ENCODE measurements around the gene CPLX3. TPM values are rescaled to one million over a fixed set of nuclear protein-coding genes. Genes with fewer than 3 reads are reported as not detected.

Gene CPLX3
- total and polyA plus RNA-seq, 2 of the 8 experiments (the other 6 are each of a cell fraction or from before 2014, with no cell fraction given), result 0.17 TPM; not detected in 1

DNA sequence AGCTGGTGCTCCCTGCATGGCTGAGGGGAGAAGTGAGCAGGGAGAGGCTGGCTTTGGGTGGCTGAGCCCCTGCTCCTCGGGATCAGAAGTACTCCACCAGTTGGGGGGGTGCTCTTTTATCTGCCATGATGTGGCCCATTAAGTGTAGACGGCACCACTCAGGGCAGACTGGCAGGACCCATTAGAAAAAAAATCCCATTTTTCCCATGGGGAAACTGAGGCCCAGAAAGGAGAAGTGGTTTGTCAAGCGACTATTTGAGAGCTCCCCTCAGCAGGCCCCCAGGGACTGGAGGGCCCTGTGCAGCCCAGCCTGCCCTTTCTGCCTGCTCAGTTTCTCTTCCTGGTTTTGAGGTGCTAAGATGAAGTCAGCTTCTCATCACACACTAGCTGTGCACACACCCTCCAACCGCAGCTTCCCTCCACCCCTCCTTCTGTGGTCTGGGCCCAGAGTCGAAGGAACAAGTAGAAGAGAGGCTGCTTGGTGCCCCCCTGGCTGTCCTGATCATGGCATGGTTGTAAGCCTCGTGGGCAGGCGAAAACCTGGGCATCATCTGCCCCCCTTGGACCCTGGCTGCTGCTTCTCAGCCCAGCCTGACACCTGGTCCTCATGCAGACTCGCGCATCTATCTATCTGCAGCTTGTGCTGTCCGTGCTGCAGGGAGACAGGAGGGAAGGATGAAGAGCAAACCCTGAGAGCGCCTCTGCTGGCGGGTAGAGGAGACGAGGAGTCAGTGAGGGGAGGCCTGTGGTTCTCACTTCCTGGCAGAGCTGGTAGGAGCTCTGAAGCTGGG, 39.0 kb upstream of the CPLX3 start (continued):
- 0 out of 2 replicates have a peak, but pooled peaks have one; percentile 25 for TF ChIP-seq CREB1 (IDR thresholded peaks at IDR 0.05)
- TF ChIP-seq TCF12 (IDR thresholded peaks at IDR 0.05; ENCODE audit: low read depth, low read length), result no peak

Measured in H1 (cell line).